ENCODE measurements around the gene OR1I1. TPM values are rescaled to one million over a fixed set of nuclear protein-coding genes. Genes with fewer than 3 reads are reported as not detected.
"Not testable (repeated sequence)": the region's sequence is repeated elsewhere in the genome, so short reads cannot be mapped to it uniquely, and the experiment has no call there.

OR1I1 gene
- total RNA-seq, 2 experiments from 2014 or later = not detected

- H3K27me3 Mint-ChIP-seq = no peaks in the 10 kb centered on the region
- no peak overlapping the region for H3K4me3 Mint-ChIP-seq
- CTCF ChIA-PET = no interaction called here
- H3K36me3 Mint-ChIP-seq (ENCODE audit: low read depth) = no peaks in the 10 kb centered on the region
- no peaks in the 10 kb centered on the region for H3K4me1 Mint-ChIP-seq
- H3K27ac Mint-ChIP-seq = no peak overlapping the region
- DNase-seq = no peak
- POLR2A ChIA-PET = no interaction called here
- H3K9me3 Mint-ChIP-seq = no peaks in the 10 kb centered on the region
Observed at GRCh38 chr19:15072930-15073647, 8.9 kb upstream of the OR1I1 start.

GRCh38 chr19:15074371-15074770 is 7.6 kb upstream of the OR1I1 start:
- CTCF ChIA-PET = no interaction called here

GRCh38 chr19:15075806-15076205 is 6.2 kb upstream of the OR1I1 start:
- H3K36me3 Mint-ChIP-seq (ENCODE audit: low read depth) = no peaks in the 10 kb centered on the region
- H3K4me3 Mint-ChIP-seq = no peak overlapping the region
- DNase-seq = no peak
- H3K27ac Mint-ChIP-seq = no peak overlapping the region
- ChIA-PET POLR2A (no interaction called here), CTCF (interaction anchor here (1.0 kb wide), 1 partner anchor 25 kb away, joined by 3 read pairs; no protein-coding TSS in a partner anchor)
- no peaks in the 10 kb centered on the region for H3K4me1 Mint-ChIP-seq
- no peaks in the 10 kb centered on the region for H3K9me3 Mint-ChIP-seq
- H3K27me3 Mint-ChIP-seq = peaks cover 3% of the 10 kb centered on the region

More at GRCh38 chr19:15074371-15074770, 7.6 kb upstream of the OR1I1 start:
- H3K36me3 Mint-ChIP-seq (ENCODE audit: low read depth) = no peaks in the 10 kb centered on the region
- no peak overlapping the region for H3K4me3 Mint-ChIP-seq
- no peaks in the 10 kb centered on the region for H3K4me1 Mint-ChIP-seq
- peaks cover 3% of the 10 kb centered on the region for H3K27me3 Mint-ChIP-seq
- no peak for DNase-seq
- POLR2A ChIA-PET = no interaction called here
- H3K9me3 Mint-ChIP-seq = no peaks in the 10 kb centered on the region
- H3K27ac Mint-ChIP-seq = no peak overlapping the region

GRCh38 chr19:15080002-15080401 is 2.0 kb upstream of the OR1I1 start:
- H3K9me3 Mint-ChIP-seq; POLR2A ChIA-PET; DNase-seq; H3K36me3 Mint-ChIP-seq (ENCODE audit: low read depth); H3K4me3 Mint-ChIP-seq; CTCF ChIA-PET; H3K27me3 Mint-ChIP-seq; H3K4me1 Mint-ChIP-seq; H3K27ac Mint-ChIP-seq: not testable (repeated sequence)

- H3K27me3 Mint-ChIP-seq = peaks cover 4% of the 10 kb centered on the region
- POLR2A ChIA-PET = no interaction called here
- no peak for DNase-seq
- H3K4me3 Mint-ChIP-seq = no peak overlapping the region
- H3K36me3 Mint-ChIP-seq (ENCODE audit: low read depth) = no peaks in the 10 kb centered on the region
- CTCF ChIA-PET = no interaction called here
- H3K9me3 Mint-ChIP-seq = no peaks in the 10 kb centered on the region
- peaks cover 3% of the 10 kb centered on the region for H3K4me1 Mint-ChIP-seq
- no peak overlapping the region for H3K27ac Mint-ChIP-seq
Observed at GRCh38 chr19:15087182-15087581, 5.2 kb downstream of the OR1I1 start.

- peak; percentile 81 for DNase-seq
- H3K27ac Mint-ChIP-seq = no peak overlapping the region
- H3K27me3 Mint-ChIP-seq = peaks cover 2% of the 10 kb centered on the region
- no peaks in the 10 kb centered on the region for H3K36me3 Mint-ChIP-seq (ENCODE audit: low read depth)
- H3K4me3 Mint-ChIP-seq = no peak overlapping the region
- peaks cover 6% of the 10 kb centered on the region for H3K4me1 Mint-ChIP-seq
- ChIA-PET POLR2A (no interaction called here), CTCF (interaction anchor here (0.5 to 2.3 kb wide), 13 partner anchors 10 to 496 kb away, joined by 3 to 9 read pairs (median 4); partner anchors contain the start of gene OR1I1)
- no peaks in the 10 kb centered on the region for H3K9me3 Mint-ChIP-seq
Observed at GRCh38 chr19:15091918-15092753, 10.1 kb downstream of the OR1I1 start.

- Mint-ChIP-seq H3K4me3 (no peak overlapping the region), H3K4me1 (peaks cover 6% of the 10 kb centered on the region), H3K27me3 (no peaks in the 10 kb centered on the region), H3K36me3 (ENCODE audit: low read depth) (no peaks in the 10 kb centered on the region), H3K27ac (no peak overlapping the region), H3K9me3 (no peaks in the 10 kb centered on the region)
- POLR2A ChIA-PET = no interaction called here
- CTCF ChIA-PET = interaction anchor here (0.8 to 2.3 kb wide), 5 partner anchors 9 to 467 kb away, joined by 3 to 9 read pairs (median 4); no protein-coding TSS in a partner anchor
- no peak for DNase-seq
Observed at GRCh38 chr19:15093001-15093400, 11.0 kb downstream of the OR1I1 start.

GRCh38 chr19:15096223-15096622 is 14.2 kb downstream of the OR1I1 start:
- H3K4me3 Mint-ChIP-seq = no peak overlapping the region

GRCh38 chr19:15097980-15098379 is 16.0 kb downstream of the OR1I1 start:
- POLR2A ChIA-PET = interaction anchor here (0.7 kb wide), 1 partner anchor 275 kb away, joined by 3 read pairs; no protein-coding TSS in a partner anchor

More at GRCh38 chr19:15096223-15096622, 14.2 kb downstream of the OR1I1 start:
- Mint-ChIP-seq H3K4me1 (peaks cover 6% of the 10 kb centered on the region), H3K36me3 (ENCODE audit: low read depth) (no peaks in the 10 kb centered on the region), H3K9me3 (no peaks in the 10 kb centered on the region), H3K27me3 (no peaks in the 10 kb centered on the region), H3K27ac (no peak overlapping the region)
- CTCF ChIA-PET = no interaction called here
- POLR2A ChIA-PET = no interaction called here
- DNase-seq = no peak

GRCh38 chr19:15098460-15098859 is 16.4 kb downstream of the OR1I1 start:
- peaks cover 4% of the 10 kb centered on the region for H3K9me3 Mint-ChIP-seq
- H3K27ac Mint-ChIP-seq = no peak overlapping the region
- POLR2A ChIA-PET = no interaction called here

More at GRCh38 chr19:15097980-15098379, 16.0 kb downstream of the OR1I1 start:
- CTCF ChIA-PET; H3K4me3 Mint-ChIP-seq; H3K27ac Mint-ChIP-seq; H3K36me3 Mint-ChIP-seq (ENCODE audit: low read depth); H3K27me3 Mint-ChIP-seq; H3K9me3 Mint-ChIP-seq; DNase-seq; H3K4me1 Mint-ChIP-seq: not testable (repeated sequence)

GRCh38 chr19:15099017-15099582 is 17.1 kb downstream of the OR1I1 start:
- Mint-ChIP-seq H3K4me3 (no peak overlapping the region), H3K4me1 (no peaks in the 10 kb centered on the region), H3K27ac (no peak overlapping the region), H3K27me3 (no peaks in the 10 kb centered on the region), H3K9me3 (peaks cover 7% of the 10 kb centered on the region), H3K36me3 (ENCODE audit: low read depth) (no peaks in the 10 kb centered on the region)
- CTCF ChIA-PET = no interaction called here
- no peak for DNase-seq
- POLR2A ChIA-PET = no interaction called here

More at GRCh38 chr19:15098460-15098859, 16.4 kb downstream of the OR1I1 start:
- Mint-ChIP-seq H3K4me3 (no peak overlapping the region), H3K36me3 (ENCODE audit: low read depth) (no peaks in the 10 kb centered on the region), H3K27me3 (no peaks in the 10 kb centered on the region), H3K4me1 (no peaks in the 10 kb centered on the region)
- CTCF ChIA-PET = no interaction called here
- no peak for DNase-seq

GRCh38 chr19:15101479-15102082 is 19.6 kb downstream of the OR1I1 start:
- peak; percentile 68 for DNase-seq
- Mint-ChIP-seq H3K36me3 (ENCODE audit: low read depth) (peaks cover 1% of the 10 kb centered on the region), H3K4me3 (no peak overlapping the region), H3K27ac (no peak overlapping the region), H3K4me1 (peaks cover 3% of the 10 kb centered on the region), H3K27me3 (peaks cover 11% of the 10 kb centered on the region), H3K9me3 (peaks cover 14% of the 10 kb centered on the region)
- ChIA-PET CTCF (interaction anchor here (0.9 to 2.1 kb wide), 14 partner anchors 9 to 454 kb away, joined by 3 to 9 read pairs (median 4); partner anchors contain the start of gene AKAP8L), POLR2A (no interaction called here)
